Measurements from ENCODE around the gene UGGT2. TPM values are rescaled to one million over a fixed set of nuclear protein-coding genes. Genes with fewer than 3 reads are reported as not detected.
"Not testable (repeated sequence)": the region's sequence is repeated elsewhere in the genome, so short reads cannot be mapped to it uniquely, and the experiment has no call there.

The UGGT2 gene
- total RNA-seq, 1 donor from 2014 or later = 33.4 TPM

DNA sequence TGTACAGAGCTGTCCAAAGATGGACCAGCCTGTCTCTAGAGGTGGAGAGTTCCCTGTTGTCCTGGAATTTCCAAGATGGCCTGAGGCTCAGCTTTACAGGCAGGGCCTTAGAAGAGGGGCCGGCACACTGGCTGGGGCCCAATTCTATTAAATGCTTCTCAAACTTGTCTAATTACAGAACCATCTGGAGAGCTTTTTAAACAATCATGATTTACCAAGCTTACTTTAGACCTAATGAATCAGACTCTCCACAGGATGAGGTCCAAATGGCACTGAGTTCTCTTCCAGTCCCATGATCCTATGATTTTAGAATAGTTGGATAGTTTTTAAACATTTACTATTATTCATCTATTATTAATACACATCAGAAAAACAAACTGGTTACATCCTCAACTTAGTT, 252.8 kb downstream of the UGGT2 start:
- no peak for DNase-seq (ENCODE audit: extremely low spot score in 2 of 2)
- H3K4me1 ChIP-seq = no peaks in the 10 kb centered on the region
- no peaks in the 10 kb centered on the region for H3K27me3 ChIP-seq
- no peaks in the 10 kb centered on the region for H3K36me3 ChIP-seq
- H3K4me3 ChIP-seq = no peak overlapping the region
- no peak overlapping the region for H3K27ac ChIP-seq
- intact Hi-C loops (cut with DNase I) = no loop called here
- H3K9me3 ChIP-seq = no peaks in the 10 kb centered on the region
- TF ChIP-seq, protein P1, sequence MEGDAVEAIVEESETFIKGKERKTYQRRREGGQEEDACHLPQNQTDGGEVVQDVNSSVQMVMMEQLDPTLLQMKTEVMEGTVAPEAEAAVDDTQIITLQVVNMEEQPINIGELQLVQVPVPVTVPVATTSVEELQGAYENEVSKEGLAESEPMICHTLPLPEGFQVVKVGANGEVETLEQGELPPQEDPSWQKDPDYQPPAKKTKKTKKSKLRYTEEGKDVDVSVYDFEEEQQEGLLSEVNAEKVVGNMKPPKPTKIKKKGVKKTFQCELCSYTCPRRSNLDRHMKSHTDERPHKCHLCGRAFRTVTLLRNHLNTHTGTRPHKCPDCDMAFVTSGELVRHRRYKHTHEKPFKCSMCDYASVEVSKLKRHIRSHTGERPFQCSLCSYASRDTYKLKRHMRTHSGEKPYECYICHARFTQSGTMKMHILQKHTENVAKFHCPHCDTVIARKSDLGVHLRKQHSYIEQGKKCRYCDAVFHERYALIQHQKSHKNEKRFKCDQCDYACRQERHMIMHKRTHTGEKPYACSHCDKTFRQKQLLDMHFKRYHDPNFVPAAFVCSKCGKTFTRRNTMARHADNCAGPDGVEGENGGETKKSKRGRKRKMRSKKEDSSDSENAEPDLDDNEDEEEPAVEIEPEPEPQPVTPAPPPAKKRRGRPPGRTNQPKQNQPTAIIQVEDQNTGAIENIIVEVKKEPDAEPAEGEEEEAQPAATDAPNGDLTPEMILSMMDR (IDR thresholded peaks at IDR 0.05) = no peak
- no peak for TF ChIP-seq POLR2A (IDR thresholded peaks at IDR 0.05)
- TF ChIP-seq POLR2AphosphoS5 (IDR thresholded peaks at IDR 0.05; ENCODE audit: insufficient read depth in 1 of 2, low read depth in 1 of 2) = no peak

DNA sequence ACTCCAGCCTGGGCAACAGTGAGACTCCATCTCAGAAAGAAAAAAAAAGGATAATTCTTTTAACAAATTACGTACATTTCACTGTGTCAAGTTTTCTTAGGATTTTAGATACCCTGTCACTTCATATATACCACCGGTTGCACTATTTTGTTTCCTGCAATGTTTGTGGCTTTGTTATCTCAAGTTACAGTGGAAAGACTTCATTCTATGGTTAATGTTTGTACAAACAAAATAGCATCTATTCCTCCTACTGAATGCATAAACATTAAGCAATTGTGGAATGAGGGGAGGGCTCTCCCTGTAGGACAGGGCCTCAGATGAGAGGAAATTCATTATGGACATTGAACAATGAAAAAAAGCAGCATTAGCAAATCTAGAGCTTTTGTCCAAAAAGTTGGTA, 256.2 kb downstream of the UGGT2 start:
- no peak overlapping the region for H3K27ac ChIP-seq
- no peaks in the 10 kb centered on the region for H3K9me3 ChIP-seq
- H3K4me1 ChIP-seq = no peaks in the 10 kb centered on the region
- TF ChIP-seq, protein P1 (IDR thresholded peaks at IDR 0.05) = no peak
- no peak for TF ChIP-seq POLR2A (IDR thresholded peaks at IDR 0.05)
- no peak for TF ChIP-seq POLR2AphosphoS5 (IDR thresholded peaks at IDR 0.05; ENCODE audit: insufficient read depth in 1 of 2, low read depth in 1 of 2)
- H3K27me3 ChIP-seq = no peaks in the 10 kb centered on the region
- no peak overlapping the region for H3K4me3 ChIP-seq
- peaks cover 0 to 14% of the 10 kb centered on the region in 2 donors for H3K36me3 ChIP-seq
- DNase-seq (ENCODE audit: extremely low spot score in 2 of 2) = no peak
- intact Hi-C loops (cut with DNase I) = no loop called here

DNA sequence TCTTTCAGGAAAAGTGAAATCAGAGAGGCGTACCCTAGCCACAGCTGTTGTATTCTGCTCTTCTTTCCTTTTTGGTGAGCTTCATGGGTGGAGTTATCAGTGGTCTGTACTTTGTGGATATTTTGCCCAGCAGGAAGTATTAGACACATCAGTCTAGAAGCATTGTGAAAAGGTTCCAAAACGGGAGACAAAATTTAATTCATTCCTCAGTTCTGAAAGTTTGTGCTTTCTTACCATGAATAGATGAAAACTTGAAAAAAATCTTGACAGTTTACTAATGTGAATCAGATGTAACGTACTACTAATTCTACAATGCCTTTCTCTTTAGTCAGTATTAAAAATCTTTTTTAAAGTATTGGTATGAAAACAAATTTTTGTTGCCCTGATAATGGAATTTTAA, 259.4 kb downstream of the UGGT2 start:
- intact Hi-C loops (cut with DNase I) = no loop called here
- no peaks in the 10 kb centered on the region for H3K9me3 ChIP-seq
- no peaks in the 10 kb centered on the region for H3K27me3 ChIP-seq
- TF ChIP-seq POLR2AphosphoS5 (IDR thresholded peaks at IDR 0.05; ENCODE audit: insufficient read depth in 1 of 2, low read depth in 1 of 2) = no peak
- no peak for TF ChIP-seq POLR2A (IDR thresholded peaks at IDR 0.05)
- TF ChIP-seq, protein P1 (IDR thresholded peaks at IDR 0.05) = no peak
- no peak overlapping the region for H3K27ac ChIP-seq
- DNase-seq (ENCODE audit: extremely low spot score in 2 of 2) = no peak
- no peaks in the 10 kb centered on the region for H3K4me1 ChIP-seq
- H3K4me3 ChIP-seq = no peak overlapping the region
- peaks cover 0 to 30% of the 10 kb centered on the region in 2 donors for H3K36me3 ChIP-seq

DNA sequence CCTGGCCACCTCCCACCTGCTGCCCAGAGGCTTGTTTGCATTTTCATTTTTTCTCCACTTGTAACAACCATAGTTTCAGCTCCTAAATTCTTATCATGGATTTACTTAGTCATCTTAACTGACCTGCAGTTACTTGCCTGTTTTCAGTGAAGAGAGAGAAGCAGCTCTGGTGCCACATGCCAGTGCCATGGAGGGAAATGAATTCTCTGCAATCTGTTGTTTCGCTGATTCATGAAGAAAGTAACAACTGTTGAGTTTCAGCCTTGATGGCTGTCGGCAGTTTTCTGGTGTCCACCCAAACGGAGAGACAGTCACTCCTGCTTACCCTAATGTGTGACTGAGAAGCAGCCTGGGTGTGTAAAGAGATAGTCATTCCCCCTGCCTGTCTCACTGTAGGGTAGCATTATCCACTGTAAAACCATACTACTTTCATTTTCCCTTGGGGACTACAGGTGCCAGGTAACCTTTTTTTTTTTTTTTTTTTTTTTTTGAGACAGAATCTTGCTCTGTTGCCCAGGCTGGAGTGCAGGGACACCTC, 260.1 kb downstream of the UGGT2 start:
- Histone ChIP-seq H3K4me3 (no peak overlapping the region), H3K27ac (no peak overlapping the region), H3K36me3 (peaks cover 0 to 32% of the 10 kb centered on the region in 2 donors), H3K27me3 (no peaks in the 10 kb centered on the region), H3K4me1 (no peaks in the 10 kb centered on the region), H3K9me3 (no peaks in the 10 kb centered on the region)
- TF ChIP-seq POLR2AphosphoS5 (IDR thresholded peaks at IDR 0.05; ENCODE audit: insufficient read depth in 1 of 2, low read depth in 1 of 2) (no peak), POLR2A (IDR thresholded peaks at IDR 0.05) (no peak)
- TF ChIP-seq, protein P1 (IDR thresholded peaks at IDR 0.05) = no peak
- intact Hi-C loops (cut with DNase I) = no loop called here
- no peak for DNase-seq (ENCODE audit: extremely low spot score in 2 of 2)

DNA sequence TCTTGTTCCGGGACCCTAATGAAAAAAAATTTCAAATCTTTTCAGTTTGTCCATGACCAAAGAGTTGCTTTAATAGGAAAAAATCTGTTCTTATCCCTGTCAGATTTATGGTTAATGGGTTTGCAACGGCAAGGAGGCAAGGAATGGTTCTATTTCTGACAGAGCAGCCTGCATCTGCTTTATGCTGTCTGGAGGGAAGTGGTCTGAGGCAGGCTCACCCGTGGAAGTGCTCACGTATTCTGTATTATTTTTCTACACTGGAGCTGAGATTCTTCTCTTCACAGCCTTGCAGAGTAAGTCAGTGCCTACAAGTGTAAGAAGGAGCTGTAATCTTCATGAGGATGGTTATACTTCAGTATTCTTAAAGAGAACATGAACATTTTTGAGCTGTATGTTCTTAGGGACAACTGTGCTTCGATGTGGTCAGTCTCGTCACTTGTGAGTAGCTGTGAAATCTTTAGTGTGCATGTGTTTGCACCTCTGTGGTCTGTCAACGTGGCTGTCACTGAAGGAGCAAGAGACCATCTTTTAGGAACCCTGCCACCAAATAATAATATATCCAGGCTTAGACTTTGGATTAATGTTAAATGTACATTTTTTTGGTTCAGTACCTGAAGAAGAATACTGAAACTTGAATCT, 262.0 kb downstream of the UGGT2 start:
- no peak for DNase-seq (ENCODE audit: extremely low spot score in 2 of 2)
- Histone ChIP-seq H3K4me3 (no peak overlapping the region), H3K27ac (no peak overlapping the region), H3K27me3 (no peaks in the 10 kb centered on the region), H3K9me3 (no peaks in the 10 kb centered on the region), H3K4me1 (no peaks in the 10 kb centered on the region), H3K36me3 (peaks cover 0 to 46% of the 10 kb centered on the region in 2 donors)
- TF ChIP-seq POLR2AphosphoS5 (IDR thresholded peaks at IDR 0.05; ENCODE audit: insufficient read depth in 1 of 2, low read depth in 1 of 2) (no peak), POLR2A (IDR thresholded peaks at IDR 0.05) (no peak)
- TF ChIP-seq, protein P1 (IDR thresholded peaks at IDR 0.05) = no peak
- intact Hi-C loops (cut with DNase I) = no loop called here

DNA sequence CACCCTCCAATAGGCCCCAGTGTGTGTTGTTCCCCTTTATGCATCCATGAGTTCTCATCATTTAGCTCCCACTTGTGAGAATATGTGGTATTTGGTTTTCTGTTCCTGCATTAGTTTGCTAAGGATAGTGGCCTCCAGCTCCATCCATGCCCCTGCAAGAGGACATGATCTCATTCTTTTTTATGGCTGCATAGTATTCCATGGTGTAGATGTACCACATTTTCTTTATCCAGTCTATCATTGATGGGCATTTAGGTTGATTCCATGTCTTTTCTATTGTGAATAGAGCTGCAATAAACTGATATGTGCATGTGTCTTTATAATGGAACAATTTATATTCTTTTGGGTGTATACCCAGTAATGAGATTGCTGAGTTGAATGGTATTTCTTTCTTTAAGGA, 263.9 kb downstream of the UGGT2 start:
- H3K9me3 ChIP-seq; H3K27ac ChIP-seq; H3K4me3 ChIP-seq; H3K27me3 ChIP-seq; H3K4me1 ChIP-seq; DNase-seq (ENCODE audit: extremely low spot score in 2 of 2); intact Hi-C loops (cut with DNase I): not testable (repeated sequence)
- peaks cover 0 to 46% of the 10 kb centered on the region in 2 donors for H3K36me3 ChIP-seq
